Neutrophil (primary cell): ENCODE data around the gene STIM1.

Source experiments
- H3K27ac ChIP-seq: fragments of 200-600 bp; sonication (generic); 2 replicates; pipeline ENCODE4 v1.5.1; 2016; ENCODE audit warnings: mild to moderate bottlenecking, moderate library complexity
- H3K27me3 ChIP-seq: fragments of 200-600 bp; sonication (generic); 2 replicates; pipeline ENCODE4 v1.6.0; 2016; ENCODE audit warnings: mild to moderate bottlenecking
- H3K36me3 ChIP-seq: fragments of 200-600 bp; sonication (generic); 2 replicates; pipeline ENCODE4 v1.5.1; 2017
- H3K4me1 ChIP-seq, 2 experiments: fragments of 200-600 bp in 1 of 2; sonication (generic) in 1 of 2; 1 replicate in 1 of 2; 2 replicates in 1 of 2; pipeline versions ENCODE4 v1.5.1 to v1.6.1; 2013 to 2016; ENCODE audit warnings: low read depth in 1 of 2, low read length in 1 of 2, mild to moderate bottlenecking in 1 of 2, moderate library complexity in 1 of 2; ENCODE audit not compliant: control insufficient read depth in 1 of 2, insufficient read depth in 1 of 2
- H3K4me3 ChIP-seq, 2 experiments: fragments of 200-600 bp in 1 of 2; sonication (generic) in 1 of 2; 1 replicate in 1 of 2; 2 replicates in 1 of 2; pipeline ENCODE4 v1.5.1; 2013 to 2016; ENCODE audit warnings: low read depth in 1 of 2, low read length in 1 of 2, mild to moderate bottlenecking in 1 of 2, moderate library complexity in 1 of 2
- H3K9me3 ChIP-seq: fragments of 200-600 bp; sonication (generic); 2 replicates; pipeline ENCODE4 v1.5.1; 2016
- TF ChIP-seq, protein P1 (sequence below): fragments of 200-600 bp; sonication (generic); IDR thresholded peaks from 2 replicates; pipeline ENCODE4 v1.5.1; 2016; ENCODE audit warnings: antibody characterized with exemption

The STIM1 gene

DNA sequence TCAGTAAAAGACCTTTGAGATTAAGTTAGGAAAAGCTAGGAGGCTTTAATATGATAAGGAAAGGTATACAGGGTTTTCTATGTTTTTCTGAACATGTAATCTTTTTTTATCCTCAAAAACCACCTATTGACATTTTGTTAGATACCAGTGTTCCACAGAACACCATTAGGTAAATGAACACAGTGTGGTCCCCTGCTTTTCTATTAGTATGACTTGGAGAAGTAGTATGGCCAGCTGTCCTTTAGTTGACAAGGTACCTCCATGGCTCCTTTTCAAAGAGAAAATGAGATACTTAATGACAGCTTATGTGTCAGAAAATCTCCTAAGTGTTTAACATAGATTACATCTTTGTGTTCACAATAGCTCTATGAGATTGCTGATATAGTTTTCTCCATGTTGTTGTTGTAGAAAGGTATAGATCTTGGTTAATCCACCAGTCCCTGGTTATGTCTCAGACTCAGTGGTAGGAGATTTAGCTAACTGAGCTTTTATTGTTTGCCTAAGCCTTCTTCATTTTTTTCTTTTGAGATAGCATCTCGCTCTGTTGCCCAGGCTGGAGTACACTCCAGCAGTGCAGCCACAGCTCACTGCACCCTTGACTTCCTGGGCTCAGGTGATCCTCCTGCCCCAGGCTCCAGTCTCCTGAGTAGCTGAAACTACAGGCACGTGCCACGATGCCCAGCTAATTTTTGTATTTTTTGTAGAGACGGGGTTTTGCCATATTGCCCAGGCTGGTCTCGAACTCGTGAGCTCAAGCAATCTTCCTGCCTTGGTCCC, 46.0 kb downstream of the STIM1 start:
- no peaks in the 10 kb centered on the region for H3K27me3 ChIP-seq
- no peaks in the 10 kb centered on the region for H3K9me3 ChIP-seq
- peaks cover 74 to 76% of the 10 kb centered on the region in 2 experiments for H3K4me1 ChIP-seq
- peak overlapping the region; percentile 90 for H3K27ac ChIP-seq
- TF ChIP-seq, protein P1, sequence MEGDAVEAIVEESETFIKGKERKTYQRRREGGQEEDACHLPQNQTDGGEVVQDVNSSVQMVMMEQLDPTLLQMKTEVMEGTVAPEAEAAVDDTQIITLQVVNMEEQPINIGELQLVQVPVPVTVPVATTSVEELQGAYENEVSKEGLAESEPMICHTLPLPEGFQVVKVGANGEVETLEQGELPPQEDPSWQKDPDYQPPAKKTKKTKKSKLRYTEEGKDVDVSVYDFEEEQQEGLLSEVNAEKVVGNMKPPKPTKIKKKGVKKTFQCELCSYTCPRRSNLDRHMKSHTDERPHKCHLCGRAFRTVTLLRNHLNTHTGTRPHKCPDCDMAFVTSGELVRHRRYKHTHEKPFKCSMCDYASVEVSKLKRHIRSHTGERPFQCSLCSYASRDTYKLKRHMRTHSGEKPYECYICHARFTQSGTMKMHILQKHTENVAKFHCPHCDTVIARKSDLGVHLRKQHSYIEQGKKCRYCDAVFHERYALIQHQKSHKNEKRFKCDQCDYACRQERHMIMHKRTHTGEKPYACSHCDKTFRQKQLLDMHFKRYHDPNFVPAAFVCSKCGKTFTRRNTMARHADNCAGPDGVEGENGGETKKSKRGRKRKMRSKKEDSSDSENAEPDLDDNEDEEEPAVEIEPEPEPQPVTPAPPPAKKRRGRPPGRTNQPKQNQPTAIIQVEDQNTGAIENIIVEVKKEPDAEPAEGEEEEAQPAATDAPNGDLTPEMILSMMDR, result no peak
- H3K4me3 ChIP-seq, result no peak overlapping the region
- no peaks in the 10 kb centered on the region for H3K36me3 ChIP-seq

DNA sequence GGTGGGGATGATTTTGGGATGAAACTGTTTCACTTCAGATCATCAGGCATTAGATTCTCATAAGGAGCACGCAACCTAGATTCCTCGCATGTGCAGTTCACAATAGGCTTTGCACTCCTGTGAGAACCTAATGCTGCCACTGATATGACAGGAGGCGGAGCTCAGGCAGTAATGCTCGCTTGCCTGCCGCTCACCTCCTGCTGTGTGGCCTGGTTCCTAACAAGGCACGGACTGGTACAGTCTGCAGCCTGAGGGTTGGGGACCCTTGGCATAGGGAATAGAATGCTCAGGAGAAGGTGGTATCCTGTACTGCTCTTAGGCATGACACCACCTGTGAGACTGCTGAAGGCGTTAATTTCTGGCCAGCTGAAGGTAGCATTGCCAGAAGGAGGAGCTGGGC, 47.0 kb downstream of the STIM1 start:
- TF ChIP-seq, protein P1, result no peak
- H3K4me3 ChIP-seq, result no peak overlapping the region
- H3K27ac ChIP-seq, result peak overlapping the region; percentile 90

DNA sequence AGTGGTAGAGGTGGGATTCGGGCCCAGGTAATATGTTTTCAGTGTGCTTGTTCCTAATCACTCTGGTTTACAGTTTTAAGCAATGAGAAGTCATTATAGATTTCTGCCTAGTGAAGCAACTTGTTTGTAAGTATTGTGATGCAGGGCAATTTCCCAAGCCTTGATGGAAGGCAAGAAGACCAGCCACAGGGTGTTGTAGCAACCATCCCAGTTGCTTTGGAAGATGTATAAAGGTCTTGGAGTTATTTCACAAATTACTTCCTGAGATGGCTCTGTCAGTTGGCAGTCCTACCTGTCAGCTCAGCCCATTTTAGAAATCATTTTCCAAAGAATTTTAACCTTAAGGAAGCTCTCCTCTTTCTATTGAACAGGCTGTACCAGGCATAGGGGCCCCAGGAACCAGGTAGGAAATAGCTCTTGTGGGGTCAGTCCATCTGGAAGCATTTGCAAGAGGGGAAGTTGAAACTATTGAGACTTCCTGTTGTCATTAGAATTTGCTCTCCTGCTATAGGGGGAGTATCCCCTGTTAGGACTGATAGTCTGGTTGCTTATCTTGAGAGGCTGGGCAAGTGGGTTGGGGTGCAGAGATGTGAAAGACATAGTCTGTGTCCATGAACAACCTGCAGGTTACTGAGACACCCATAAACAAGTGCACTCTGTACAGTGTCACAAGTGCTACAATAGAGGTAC, 47.9 kb downstream of the STIM1 start:
- Histone ChIP-seq H3K9me3 (no peaks in the 10 kb centered on the region), H3K27ac (peak overlapping the region; percentile 90), H3K27me3 (no peaks in the 10 kb centered on the region), H3K4me3 (peak overlapping the region in 1 of 2 experiments; percentile 34), H3K36me3 (no peaks in the 10 kb centered on the region), H3K4me1 (peaks cover 80 to 83% of the 10 kb centered on the region in 2 experiments)
- TF ChIP-seq, protein P1, result no peak

More for the DNA sequence above, 47.0 kb downstream of the STIM1 start:
- Histone ChIP-seq H3K36me3 (no peaks in the 10 kb centered on the region), H3K4me1 (peaks cover 74 to 76% of the 10 kb centered on the region in 2 experiments), H3K9me3 (no peaks in the 10 kb centered on the region), H3K27me3 (no peaks in the 10 kb centered on the region)

DNA sequence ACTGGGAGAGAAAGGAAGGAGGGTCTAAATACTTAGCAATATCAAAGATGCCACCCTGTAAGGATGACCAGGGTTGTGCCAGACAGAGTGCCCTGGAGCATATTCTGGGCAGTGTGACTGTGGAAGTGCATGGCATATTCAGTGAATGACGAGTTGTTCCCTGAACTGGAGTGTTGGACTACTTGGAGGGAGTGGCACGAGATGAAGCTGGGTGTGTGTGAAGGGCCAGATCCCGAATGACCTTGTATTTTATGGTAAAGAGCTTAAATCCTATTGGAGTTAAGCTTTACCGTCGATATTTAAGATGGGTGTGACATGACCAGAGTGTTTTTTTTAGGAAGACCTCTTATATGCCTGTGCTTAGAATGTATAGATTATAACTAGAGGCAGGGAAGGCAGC, 48.8 kb downstream of the STIM1 start:
- H3K4me3 ChIP-seq, result no peak overlapping the region
- H3K27ac ChIP-seq, result peak overlapping the region; percentile 90
- H3K27me3 ChIP-seq, result no peaks in the 10 kb centered on the region
- H3K9me3 ChIP-seq, result no peaks in the 10 kb centered on the region
- H3K4me1 ChIP-seq, result peaks cover 87 to 92% of the 10 kb centered on the region in 2 experiments
- no peaks in the 10 kb centered on the region for H3K36me3 ChIP-seq
- TF ChIP-seq, protein P1, result no peak

DNA sequence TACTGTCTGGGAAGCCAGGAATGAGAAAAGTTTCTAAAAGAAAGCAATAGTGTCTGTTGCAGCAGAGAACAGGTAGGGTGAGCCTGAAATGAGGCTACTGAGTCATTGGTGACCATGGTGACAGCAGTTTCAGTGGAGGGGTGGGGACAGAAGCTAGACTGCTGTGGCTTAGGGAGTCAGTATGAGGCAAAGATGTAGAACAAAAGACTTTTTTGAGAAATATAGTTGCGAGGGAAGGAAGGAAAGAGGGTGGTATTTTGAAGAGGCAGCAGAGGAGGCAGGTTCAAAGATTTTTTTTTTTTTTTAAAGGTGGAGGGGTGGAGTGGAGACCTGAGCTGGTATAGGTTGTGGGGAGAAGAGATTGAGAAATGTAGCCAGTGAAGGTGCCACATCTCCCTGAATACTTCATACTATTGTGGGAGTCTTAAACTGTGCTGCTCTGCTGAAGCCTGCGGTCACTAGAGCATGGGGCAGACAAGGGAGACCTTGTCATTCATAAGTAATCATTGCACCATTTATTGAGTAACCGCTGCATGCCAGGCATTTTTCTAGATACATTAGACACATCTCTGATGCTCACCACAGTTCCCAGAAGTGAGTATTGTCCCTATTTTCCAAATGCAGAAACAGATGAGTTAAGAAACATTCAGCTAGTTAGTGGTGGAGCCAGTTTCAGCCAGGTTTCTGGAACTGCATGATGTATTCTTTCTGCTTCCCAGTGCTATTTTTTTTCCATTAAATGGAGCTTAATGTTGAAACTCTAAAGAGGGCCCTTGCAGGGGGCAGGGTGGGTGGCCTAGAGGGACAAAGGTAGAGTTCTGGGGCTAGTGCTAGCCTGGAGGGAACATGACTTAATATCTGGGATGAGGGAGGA, 49.9 kb downstream of the STIM1 start:
- no peaks in the 10 kb centered on the region for H3K36me3 ChIP-seq
- H3K9me3 ChIP-seq, result no peaks in the 10 kb centered on the region
- H3K27me3 ChIP-seq, result no peaks in the 10 kb centered on the region
- H3K4me1 ChIP-seq, result peaks cover 84 to 88% of the 10 kb centered on the region in 2 experiments
- H3K27ac ChIP-seq, result peak overlapping the region; percentile 90
- TF ChIP-seq, protein P1, result no peak
- H3K4me3 ChIP-seq, result peak overlapping the region in 1 of 2 experiments; percentile 5
